Measurements from ENCODE around the gene PRR9.

The PRR9 gene

GRCh38 chr1:153260585-153261280, 43.3 kb downstream of the PRR9 start:
- in situ Hi-C loops (cut with HindIII; ENCODE audit: low pct_unique_long_range_greater_than_20kb, low sequenced_read_pairs): no loop called here
- no peak for DNase-seq (ENCODE audit: low read depth in 1 of 2, low spot score in 1 of 2)
- TF ChIP-seq JUND (IDR thresholded peaks at IDR 0.05; ENCODE audit: low read depth): no peak

GRCh38 chr1:153261281-153262069, 44.1 kb downstream of the PRR9 start:
- DNase-seq (ENCODE audit: low read depth in 1 of 2, low spot score in 1 of 2): no peak
- in situ Hi-C loops (cut with HindIII; ENCODE audit: low pct_unique_long_range_greater_than_20kb, low sequenced_read_pairs): no loop called here
- no peak for TF ChIP-seq JUND (IDR thresholded peaks at IDR 0.05; ENCODE audit: low read depth)

DNA sequence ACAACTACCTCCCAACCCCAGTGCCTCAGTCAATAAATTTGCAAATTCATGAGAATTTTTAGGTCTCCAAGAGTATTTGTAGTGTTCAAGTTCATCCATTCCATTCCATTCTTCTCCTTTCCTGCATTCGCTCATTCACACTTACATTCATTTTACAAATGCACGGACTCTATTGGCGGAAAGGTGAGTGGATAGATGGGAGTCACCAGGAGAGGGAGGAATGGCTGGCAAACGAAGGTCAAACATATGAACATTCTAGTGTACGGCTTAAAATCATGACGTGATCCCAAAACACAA, 44.6 kb downstream of the PRR9 start:
- in situ Hi-C loops (cut with HindIII; ENCODE audit: low pct_unique_long_range_greater_than_20kb, low sequenced_read_pairs): no loop called here
- peak in 1 of 2 experiments; percentile 10 for DNase-seq (ENCODE audit: low read depth in 1 of 2, low spot score in 1 of 2)
- no peak for TF ChIP-seq JUND (IDR thresholded peaks at IDR 0.05; ENCODE audit: low read depth)

- in situ Hi-C loops (cut with HindIII; ENCODE audit: low pct_unique_long_range_greater_than_20kb, low sequenced_read_pairs): no loop called here
- no peak for TF ChIP-seq JUND (IDR thresholded peaks at IDR 0.05; ENCODE audit: low read depth)
- DNase-seq (ENCODE audit: low read depth in 1 of 2, low spot score in 1 of 2): no peak
Measured at GRCh38 chr1:153262462-153263157, 45.2 kb downstream of the PRR9 start.

DNA sequence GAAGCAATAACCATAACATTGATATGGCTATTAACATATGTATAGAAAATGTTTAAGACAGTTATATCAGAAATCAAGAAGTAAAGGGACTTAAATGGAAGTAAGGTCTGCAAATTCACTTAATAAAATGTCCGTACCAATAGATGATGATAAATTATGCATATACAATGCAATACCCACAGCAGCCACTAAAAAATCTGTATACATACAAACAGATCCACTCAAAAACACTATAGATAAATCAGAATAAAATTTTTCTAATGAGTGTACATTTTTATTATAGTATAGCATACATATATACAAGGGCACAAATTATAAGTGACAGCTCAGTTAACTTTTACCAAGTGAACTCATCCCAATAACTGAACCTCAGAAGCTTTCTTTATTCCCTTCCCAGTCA, 48.1 kb downstream of the PRR9 start:
- in situ Hi-C loops (cut with HindIII; ENCODE audit: low pct_unique_long_range_greater_than_20kb, low sequenced_read_pairs): no loop called here
- DNase-seq (ENCODE audit: low read depth in 1 of 2, low spot score in 1 of 2): no peak
- TF ChIP-seq JUND (IDR thresholded peaks at IDR 0.05; ENCODE audit: low read depth): no peak
